AG09319 (cell line): ENCODE measurements around the gene C16orf89.

ENCODE experiments used
- DNase-seq: peaks from one replicate; pipeline ENCODE4 v3.0.0-alpha.2; 2010; ENCODE audit warnings: low read depth; ENCODE audit errors: extremely low read depth
- CTCF ChIP-seq: IDR thresholded peaks from 2 replicates; pipeline ENCODE4 v1.5.1; 2011; ENCODE audit warnings: low read depth, mild to moderate bottlenecking, inconsistent platforms, low read length, moderate library complexity

The C16orf89 gene

GRCh38 chr16:5032748-5033167 lies 33.0 kb downstream of the C16orf89 start:
- DNase-seq, result no peak
- TF ChIP-seq CTCF, result no peak

DNA sequence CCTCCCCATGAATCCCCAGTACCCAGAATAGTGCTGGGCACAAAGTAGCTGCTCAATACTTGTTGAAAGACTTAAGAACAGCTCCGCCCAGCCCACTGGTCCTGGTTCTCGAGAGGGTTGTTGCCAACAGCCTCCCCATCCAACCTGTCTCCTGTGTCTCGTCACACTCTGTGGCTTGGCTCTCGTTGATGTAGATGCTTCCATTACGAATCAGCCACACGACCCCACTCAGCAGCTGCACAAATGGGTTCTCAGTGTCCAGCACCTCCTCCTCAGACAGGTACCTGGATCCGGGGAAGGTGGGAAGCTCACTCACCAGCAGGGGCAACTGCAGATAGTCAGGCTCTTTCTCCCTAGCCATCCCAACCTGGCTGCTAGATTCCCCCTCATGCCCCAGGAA lies 34.2 kb downstream of the C16orf89 start:
- no peak for DNase-seq
- no peak for TF ChIP-seq CTCF

GRCh38 chr16:5030251-5030870 lies 35.4 kb downstream of the C16orf89 start:
- DNase-seq, result no peak
- no peak for TF ChIP-seq CTCF

DNA sequence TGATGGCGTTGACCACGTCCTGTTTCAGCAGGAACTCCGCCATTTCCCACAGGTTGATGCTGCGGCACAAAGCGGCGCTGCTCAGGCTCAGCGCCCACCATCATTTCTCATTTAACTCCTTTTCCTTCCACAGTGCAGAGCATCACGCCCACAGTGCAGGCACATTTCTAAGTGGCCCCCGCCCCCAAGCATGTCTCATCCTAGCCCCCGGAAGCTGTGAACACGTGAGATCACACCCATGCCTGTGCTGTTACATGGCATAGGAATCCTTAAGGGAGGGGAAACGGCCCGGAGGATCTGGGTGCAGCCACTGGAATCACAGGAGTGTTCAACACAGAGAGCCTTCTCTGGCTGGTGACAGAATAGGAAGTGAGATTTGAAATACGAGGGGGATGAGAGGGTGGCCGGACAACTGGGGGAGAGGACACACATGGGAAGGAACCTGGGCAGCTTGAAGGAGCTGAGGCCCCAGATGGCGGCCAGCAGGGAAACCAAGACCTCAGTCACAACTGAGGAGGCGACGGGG lies 36.7 kb downstream of the C16orf89 start:
- no peak for TF ChIP-seq CTCF
- DNase-seq, result no peak

DNA sequence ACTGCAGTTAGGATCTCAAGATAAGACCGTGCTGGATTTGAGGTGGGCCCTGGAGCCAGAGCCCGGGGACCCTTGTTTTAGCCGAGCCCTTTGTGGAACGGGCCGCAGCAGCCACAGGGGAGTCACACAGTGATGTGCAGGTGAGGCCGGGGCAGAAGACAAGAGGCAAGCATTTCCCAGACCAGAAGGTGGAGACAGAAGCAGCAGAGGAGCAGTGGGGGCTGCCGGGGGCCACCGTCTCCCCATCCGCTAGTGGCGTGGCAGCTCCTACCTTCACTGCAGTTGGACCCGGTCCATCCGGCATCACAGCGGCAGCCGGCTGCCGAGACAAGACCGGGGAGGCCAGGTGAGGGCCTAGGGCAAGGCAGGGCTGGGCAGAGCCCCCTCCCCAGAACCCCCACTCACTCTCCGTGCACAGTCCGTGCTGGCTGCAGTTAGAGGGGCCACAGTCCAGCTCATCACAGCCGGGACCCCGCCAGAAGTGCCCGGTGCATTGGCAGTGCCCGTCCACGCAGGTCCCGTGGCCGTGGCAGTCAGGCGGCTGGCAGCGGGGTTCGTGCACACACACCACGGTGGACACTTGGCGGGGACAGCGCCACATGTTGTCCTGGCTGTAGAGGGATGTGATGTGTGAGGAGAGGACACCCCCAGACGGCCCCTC lies 38.1 kb downstream of the C16orf89 start:
- no peak for DNase-seq
- no peak for TF ChIP-seq CTCF

GRCh38 chr16:5027086-5027485 lies 38.7 kb downstream of the C16orf89 start:
- DNase-seq, result no peak

More at GRCh38 chr16:5027086-5027485, 38.7 kb downstream of the C16orf89 start:
- TF ChIP-seq CTCF, result no peak
